GM18868 (cell line): Measurements from ENCODE around the gene DNAH11.
"Not testable (repeated sequence)": the region's sequence is repeated elsewhere in the genome, so short reads cannot be mapped to it uniquely, and the experiment has no call there.

Experiments used
- ATAC-seq: cut with Tn5 transposase; IDR thresholded peaks from one replicate; pipeline ENCODE4 v1.9.1; 2021; ENCODE audit warnings: mild to moderate bottlenecking, moderate library complexity; ENCODE audit not compliant: unreplicated experiment

DNAH11 gene

GRCh38 chr7:21883069-21883468 is 340.2 kb downstream of the DNAH11 start:
- no peak for ATAC-seq

- not testable (repeated sequence) for ATAC-seq
These were observed 340.7 kb downstream of the DNAH11 start for GRCh38 chr7:21883501-21883900.

GRCh38 chr7:21884496-21884895 is 341.7 kb downstream of the DNAH11 start:
- no peak for ATAC-seq

- no peak for ATAC-seq
These were observed 343.6 kb downstream of the DNAH11 start for GRCh38 chr7:21886396-21886795.

GRCh38 chr7:21887353-21887752 is 344.5 kb downstream of the DNAH11 start:
- ATAC-seq = no peak

GRCh38 chr7:21887779-21888178 is 344.9 kb downstream of the DNAH11 start:
- ATAC-seq = no peak

- no peak for ATAC-seq
These were observed 348.5 kb downstream of the DNAH11 start for GRCh38 chr7:21891291-21891690.

- no peak for ATAC-seq
These were observed 350.6 kb downstream of the DNAH11 start for GRCh38 chr7:21893401-21893800.

- ATAC-seq = peak; percentile 95
These were observed 355.6 kb downstream of the DNAH11 start for GRCh38 chr7:21898265-21898930.

- no peak for ATAC-seq
These were observed 359.4 kb downstream of the DNAH11 start for GRCh38 chr7:21902240-21902639.

GRCh38 chr7:21903020-21903786 is 360.4 kb downstream of the DNAH11 start:
- ATAC-seq = no peak

- ATAC-seq = no peak
These were observed 365.9 kb downstream of the DNAH11 start for GRCh38 chr7:21908746-21909145.

- ATAC-seq = no peak
These were observed 367.4 kb downstream of the DNAH11 start for GRCh38 chr7:21910253-21910652.

- ATAC-seq = no peak
These were observed 368.6 kb downstream of the DNAH11 start for GRCh38 chr7:21911341-21911875.

- no peak for ATAC-seq
These were observed 369.5 kb downstream of the DNAH11 start for GRCh38 chr7:21912305-21912704.

- no peak for ATAC-seq
These were observed 370.3 kb downstream of the DNAH11 start for GRCh38 chr7:21912931-21913780.

GRCh38 chr7:21914671-21915070 is 371.8 kb downstream of the DNAH11 start:
- ATAC-seq = no peak

GRCh38 chr7:21915140-21915539 is 372.3 kb downstream of the DNAH11 start:
- ATAC-seq = no peak

GRCh38 chr7:21916176-21916575 is 373.3 kb downstream of the DNAH11 start:
- no peak for ATAC-seq

GRCh38 chr7:21916629-21917028 is 373.8 kb downstream of the DNAH11 start:
- ATAC-seq = no peak

GRCh38 chr7:21918216-21918615 is 375.4 kb downstream of the DNAH11 start:
- ATAC-seq = no peak
